Fibroblast of lung (primary cell): ENCODE measurements around the gene DTX3L. TPM values are rescaled to one million over a fixed set of nuclear protein-coding genes. Genes with fewer than 3 reads are reported as not detected.

ENCODE experiments used
- DNase-seq, 2 donors: peaks; one replicate each; pipeline versions ENCODE4 v3.0.0 to v3.0.0-alpha.2; 2010; ENCODE audit warnings: low read depth in 2 of 2
- H2AFZ ChIP-seq: 2 replicates; pipeline ENCODE4 v1.5.1; 2012; ENCODE audit warnings: low read length, control low read depth, inconsistent platforms
- H3K27ac ChIP-seq: 2 replicates; pipeline ENCODE4 v1.5.1; 2011; ENCODE audit warnings: low read length, control low read depth; ENCODE audit not compliant: insufficient read depth
- H3K27me3 ChIP-seq: 2 replicates; pipeline ENCODE4 v1.5.1; 2011; ENCODE audit warnings: mild to moderate bottlenecking, low read length; ENCODE audit not compliant: control insufficient read depth, insufficient read depth
- H3K36me3 ChIP-seq: 2 replicates; pipeline ENCODE4 v1.5.1; 2011; ENCODE audit warnings: low read length; ENCODE audit not compliant: control insufficient read depth, insufficient read depth
- H3K4me1 ChIP-seq: 2 replicates; pipeline ENCODE4 v1.5.1; 2011; ENCODE audit warnings: low read length; ENCODE audit not compliant: control insufficient read depth, insufficient read depth; ENCODE audit errors: extremely low read depth
- H3K4me2 ChIP-seq: 2 replicates; pipeline ENCODE4 v1.5.1; 2011; ENCODE audit warnings: low read length, control low read depth; ENCODE audit not compliant: insufficient read depth; ENCODE audit errors: extremely low read depth
- H3K4me3 ChIP-seq, 4 experiments: fragments of 200-600 bp in 1 of 4; sonication (generic) in 1 of 4; replicated peaks in 1 of 4; 2 replicates each; pipeline ENCODE4 v1.5.1; 2011 to 2016; ENCODE audit warnings: low read length in 4 of 4, low read depth in 3 of 4, mild to moderate bottlenecking in 3 of 4, control low read depth in 2 of 4, inconsistent platforms in 1 of 4, mixed read lengths in 1 of 4; ENCODE audit not compliant: insufficient read depth in 1 of 4; ENCODE audit errors: control extremely low read depth in 1 of 4
- H3K79me2 ChIP-seq: 2 replicates; pipeline ENCODE4 v1.5.1; 2012; ENCODE audit warnings: mild to moderate bottlenecking, low read length, inconsistent platforms; ENCODE audit not compliant: control insufficient read depth, insufficient read depth
- H3K9ac ChIP-seq: 2 replicates; pipeline ENCODE4 v1.5.1; 2011; ENCODE audit warnings: mild to moderate bottlenecking, low read length, control low read depth; ENCODE audit not compliant: insufficient read depth
- H3K9me3 ChIP-seq: 2 replicates; pipeline ENCODE4 v1.5.1; 2012; ENCODE audit warnings: low read depth, low read length; ENCODE audit not compliant: control insufficient read depth, insufficient read depth
- H4K20me1 ChIP-seq: 2 replicates; pipeline ENCODE4 v1.5.1; 2011; ENCODE audit warnings: low read length; ENCODE audit not compliant: control insufficient read depth, insufficient read depth; ENCODE audit errors: extremely low read depth
- CTCF ChIP-seq, 2 donors: IDR thresholded peaks in 1 of 2; conservative IDR thresholded peaks in 1 of 2; 1 replicate in 1 of 2; 2 replicates in 1 of 2; pipeline ENCODE4 v1.5.1; 2011 to 2012; ENCODE audit warnings: low read length in 2 of 2, control low read depth in 1 of 2, inconsistent platforms in 1 of 2, low read depth in 1 of 2, mild to moderate bottlenecking in 1 of 2
- EZH2 ChIP-seq: IDR thresholded peaks from 2 replicates; pipeline ENCODE4 v1.5.1; 2012; ENCODE audit warnings: low read length, control low read depth, mild to moderate bottlenecking; ENCODE audit errors: missing control alignments
- polyA plus RNA-seq, 2 donors: library from polyadenylated mRNA; depleted of rRNA in 1 of 2; stranded (reverse) in 1 of 2; unstranded in 1 of 2; fragments of >200 nt; gene quantifications; 2 replicates each; pipeline ENCODE4 v1.2.1, GENCODE V29; 2011 to 2012; ENCODE audit warnings: missing spikeins in 1 of 2
- total RNA-seq: library from RNA; depleted of rRNA; stranded (reverse); fragments of >200 nt; gene quantifications from 2 replicates; pipeline ENCODE4 v1.2.1, GENCODE V29; 2014

DTX3L gene
- total and polyA plus RNA-seq, 2 donors (not counting 1 experiment from before 2014, with no cell fraction given) = 15.9 to 31.9 TPM

GRCh38 chr3:122590610-122591009 lies 26.5 kb downstream of the DTX3L start:
- no peak overlapping the region for H3K9ac ChIP-seq
- H3K27ac ChIP-seq = no peak overlapping the region
- no peaks in the 10 kb centered on the region for H4K20me1 ChIP-seq
- H3K36me3 ChIP-seq = no peaks in the 10 kb centered on the region
- no peak for TF ChIP-seq EZH2
- no peak for TF ChIP-seq CTCF (conservative IDR thresholded peaks at IDR 0.05 in 1 of 2, IDR thresholded peaks at IDR 0.05 in 1 of 2; ENCODE audit: low read depth in 1 of 2, low read length in 2 of 2)
- no peak overlapping the region for H2AFZ ChIP-seq
- no peak overlapping the region for H3K4me2 ChIP-seq
- H3K4me3 ChIP-seq = no peak overlapping the region
- no peaks in the 10 kb centered on the region for H3K27me3 ChIP-seq
- H3K9me3 ChIP-seq = no peaks in the 10 kb centered on the region
- no peaks in the 10 kb centered on the region for H3K79me2 ChIP-seq
- no peak for DNase-seq
- H3K4me1 ChIP-seq = no peaks in the 10 kb centered on the region

GRCh38 chr3:122594025-122594424 lies 29.9 kb downstream of the DTX3L start:
- H3K4me1 ChIP-seq = no peaks in the 10 kb centered on the region
- H3K36me3 ChIP-seq = no peaks in the 10 kb centered on the region
- no peaks in the 10 kb centered on the region for H3K9me3 ChIP-seq
- no peak overlapping the region for H3K4me3 ChIP-seq
- TF ChIP-seq EZH2 (no peak), CTCF (conservative IDR thresholded peaks at IDR 0.05 in 1 of 2, IDR thresholded peaks at IDR 0.05 in 1 of 2; ENCODE audit: low read depth in 1 of 2, low read length in 2 of 2) (no peak)
- H3K79me2 ChIP-seq = no peaks in the 10 kb centered on the region
- no peak overlapping the region for H3K9ac ChIP-seq
- no peak for DNase-seq
- no peak overlapping the region for H3K27ac ChIP-seq
- no peaks in the 10 kb centered on the region for H4K20me1 ChIP-seq
- no peak overlapping the region for H3K4me2 ChIP-seq
- no peaks in the 10 kb centered on the region for H3K27me3 ChIP-seq
- no peak overlapping the region for H2AFZ ChIP-seq

- Histone ChIP-seq H2AFZ (no peak overlapping the region), H3K36me3 (no peaks in the 10 kb centered on the region), H3K9me3 (no peaks in the 10 kb centered on the region), H3K27ac (no peak overlapping the region), H4K20me1 (no peaks in the 10 kb centered on the region), H3K4me2 (no peak overlapping the region), H3K4me1 (no peaks in the 10 kb centered on the region), H3K9ac (no peak overlapping the region), H3K4me3 (no peak overlapping the region), H3K27me3 (no peaks in the 10 kb centered on the region), H3K79me2 (no peaks in the 10 kb centered on the region)
- no peak for DNase-seq
- TF ChIP-seq EZH2 (no peak), CTCF (conservative IDR thresholded peaks at IDR 0.05 in 1 of 2, IDR thresholded peaks at IDR 0.05 in 1 of 2; ENCODE audit: low read depth in 1 of 2, low read length in 2 of 2) (no peak)
Measured at GRCh38 chr3:122598151-122598550, 34.0 kb downstream of the DTX3L start.
